GM21381 (cell line): ENCODE measurements around the gene KRT75.
"Not testable (repeated sequence)": the region's sequence is repeated elsewhere in the genome, so short reads cannot be mapped to it uniquely, and the experiment has no call there.

Experiments
- ATAC-seq: cut with Tn5 transposase; IDR thresholded peaks from one replicate; pipeline ENCODE4 v1.9.1; 2021; ENCODE audit warnings: mild to moderate bottlenecking, moderate library complexity; ENCODE audit not compliant: unreplicated experiment

The KRT75 gene

GRCh38 chr12:52434081-52434733, at the start of gene KRT75:
Gene KRT75, minus strand, starts transcription at chr12:52434371. Its CDS starts 67 bp downstream, at chr12:52434304.
- no peak for ATAC-seq

- ATAC-seq, result no peak
Observed at GRCh38 chr12:52480073-52480472, 45.9 kb upstream of the KRT75 start.

- ATAC-seq, result no peak
Observed at GRCh38 chr12:52477651-52478050, 43.5 kb upstream of the KRT75 start.

GRCh38 chr12:52474212-52474611, 40.0 kb upstream of the KRT75 start:
- no peak for ATAC-seq

GRCh38 chr12:52473768-52474167, 39.6 kb upstream of the KRT75 start, which contains the start of gene KRT6C:
Gene KRT6C, minus strand, starts transcription at chr12:52473805. Its CDS starts 68 bp downstream, at chr12:52473737.
- no peak for ATAC-seq

- no peak for ATAC-seq
Observed at GRCh38 chr12:52469853-52470252, 35.7 kb upstream of the KRT75 start.

- ATAC-seq, result no peak
Observed at GRCh38 chr12:52464897-52465296, 30.7 kb upstream of the KRT75 start.

GRCh38 chr12:52461693-52462092, 27.5 kb upstream of the KRT75 start:
- no peak for ATAC-seq

GRCh38 chr12:52458861-52459260, 24.7 kb upstream of the KRT75 start:
- ATAC-seq, result no peak

- no peak for ATAC-seq
Observed at GRCh38 chr12:52455821-52456220, 21.6 kb upstream of the KRT75 start.

GRCh38 chr12:52454411-52455201, 20.4 kb upstream of the KRT75 start:
- no peak for ATAC-seq

- no peak for ATAC-seq
Observed at GRCh38 chr12:52452101-52452500, 17.9 kb upstream of the KRT75 start, which contains the start of gene KRT6B. Gene KRT6B, minus strand, starts transcription at chr12:52452146. Its CDS starts 68 bp downstream, at chr12:52452078.

GRCh38 chr12:52448228-52448627, 14.1 kb upstream of the KRT75 start:
- ATAC-seq, result no peak

- ATAC-seq, result not testable (repeated sequence)
Observed at GRCh38 chr12:52447196-52447595, 13.0 kb upstream of the KRT75 start.

- no peak for ATAC-seq
Observed at GRCh38 chr12:52446367-52447045, 12.3 kb upstream of the KRT75 start.

GRCh38 chr12:52445876-52446275, 11.7 kb upstream of the KRT75 start:
- no peak for ATAC-seq

- ATAC-seq, result no peak
Observed at GRCh38 chr12:52444647-52445595, 10.8 kb upstream of the KRT75 start.

- ATAC-seq, result no peak
Observed at GRCh38 chr12:52443966-52444365, 9.8 kb upstream of the KRT75 start.

- ATAC-seq, result no peak
Observed at GRCh38 chr12:52442600-52443061, 8.5 kb upstream of the KRT75 start.

- ATAC-seq, result no peak
Observed at GRCh38 chr12:52441320-52441911, 7.2 kb upstream of the KRT75 start.
